DND-41 (cell line): ENCODE measurements around the gene SEC61A1.

Experiments
- CTCF ChIP-seq: IDR thresholded peaks from 2 replicates; pipeline ENCODE4 v1.5.1; 2012; ENCODE audit warnings: borderline replicate concordance, low read length, moderate library complexity, mild to moderate bottlenecking; ENCODE audit not compliant: poor library complexity, severe bottlenecking; ENCODE audit errors: extremely low read depth
- EZH2 ChIP-seq: IDR thresholded peaks from 3 replicates; pipeline ENCODE4 v1.6.1; 2012; ENCODE audit warnings: borderline replicate concordance, low read depth, mild to moderate bottlenecking, moderate library complexity, low read length, inconsistent platforms; ENCODE audit not compliant: severe bottlenecking

GRCh38 chr3:128098234-128098633 is 46.0 kb downstream of the SEC61A1 start:
- TF ChIP-seq CTCF, result no peak
- no peak for TF ChIP-seq EZH2
